Ovary (tissue), 9 donors: Measurements from ENCODE around the gene LRCH1. TPM values are rescaled to one million over a fixed set of nuclear protein-coding genes. Genes with fewer than 3 reads are reported as not detected.

Experiments used
- DNase-seq, 5 donors: peaks; one replicate each; pipeline ENCODE4 v3.0.0-alpha.2; 2019 to 2020
- H3K27ac ChIP-seq, 2 donors: fragments of 200-600 bp; one replicate each; pipeline versions ENCODE4 v1.5.1 to v1.8.0; 2019 to 2022
- H3K27me3 ChIP-seq: fragments of 200-600 bp; one replicate; pipeline ENCODE4 v1.8.0; 2022
- H3K36me3 ChIP-seq: fragments of 200-600 bp; sonication (generic); one replicate; pipeline ENCODE4 v1.5.1; 2019
- H3K4me1 ChIP-seq: one replicate; pipeline ENCODE4 v1.8.1; 2013; ENCODE audit warnings: mild to moderate bottlenecking, moderate library complexity; ENCODE audit not compliant: insufficient read depth
- H3K4me3 ChIP-seq: fragments of 200-600 bp; sonication (generic); one replicate; pipeline ENCODE4 v1.5.1; 2017
- H3K9me3 ChIP-seq, 2 donors: fragments of 200-600 bp in 1 of 2; sonication (generic) in 1 of 2; one replicate each; pipeline versions ENCODE4 v1.5.1 to v1.8.1; 2013 to 2019; ENCODE audit warnings: mild to moderate bottlenecking in 1 of 2, moderate library complexity in 1 of 2
- CTCF ChIP-seq, 3 donors: fragments of 450-650 bp in 2 of 3; fragments of 200-600 bp in 1 of 3; IDR thresholded peaks; one replicate each; pipeline versions ENCODE4 v1.5.1 to v1.8.0; 2016 to 2022; ENCODE audit warnings: antibody characterized with exemption in 3 of 3, mild to moderate bottlenecking in 1 of 3
- EP300 ChIP-seq: sonication (generic); formaldehyde crosslinking; IDR thresholded peaks from one replicate; pipeline ENCODE4 v1.6.1; 2017; ENCODE audit warnings: antibody characterized with exemption
- POLR2A ChIP-seq: fragments of 450-650 bp; IDR thresholded peaks from one replicate; pipeline ENCODE4 v1.6.1; 2017; ENCODE audit warnings: antibody characterized with exemption, mild to moderate bottlenecking, moderate library complexity
- WGBS, 3 donors: extraction: QIAGEN DNeasy Blood & Tissue Kit in 1 of 3; methylation state at CpG; one replicate each; pipeline versions ENCODE4 v1.1.5 to v1.1.7; 2013 to 2017; 5-methylcytosine and 5-hydroxymethylcytosine counted together
- intact Hi-C, 4 donors: fragments of 100-400 bp; cut with DNase I; formaldehyde crosslinking; loops; one replicate each; pipeline versions ENCODE4 v1.11.0 to v1.15.1; 2022 to 2023
- polyA plus RNA-seq, 2 donors: library from polyadenylated mRNA; stranded (reverse); fragments of 200-250 nt in 1 of 2; fragments of 350-450 nt in 1 of 2; fragmentation: Illumina TruSeq in 1 of 2; extraction: RNeasy Lipid Tissue Mini Kit (QIAGEN cat#74804) in 1 of 2; gene quantifications; one replicate each; pipeline ENCODE4 v1.2.3, GENCODE V29; 2013 to 2014
- total RNA-seq, 7 donors: library from RNA; depleted of rRNA in 2 of 7; stranded (reverse); fragments of >200 nt in 2 of 7; fragmentation: NEBNext Ultra II Directional in 3 of 7; extraction: Animal tissue kit (Norgen Biotek cat#: 25700) in 3 of 7; gene quantifications; one replicate each; pipeline versions ENCODE4 v1.1.0 to v1.2.4, GENCODE V29; 2016 to 2023
- donor health status: DM: no; HTN: no; CAD: no; lungs with moderate emphysema.
- donor health status: DM: no; HTN: no; CAD: no.
- donor health status: Bipolar disorder and iron deficiency.
- donor health status: DM: yes; HTN: yes; CAD: no.
- donor health status: DM: no; HTN: no; CAD: no.
- donor health status: DM: yes; HTN: yes; CAD: no.

LRCH1 gene
- total and polyA plus RNA-seq, 9 donors: 7.6 to 19.3 (median 15.8) TPM

GRCh38 chr13:46580362-46580839 lies 27.4 kb downstream of the LRCH1 start:
- intact Hi-C loops: no loop called here
- no peak overlapping the region for H3K27ac ChIP-seq
- no peaks in the 10 kb centered on the region for H3K27me3 ChIP-seq
- DNase-seq: no peak
- no peak overlapping the region for H3K4me3 ChIP-seq
- peaks cover 10% of the 10 kb centered on the region for H3K4me1 ChIP-seq
- WGBS, 3 donors: 87 to 90% (median 88%) methylated on average over 5 of the region's 5 CpGs
- no peak for TF ChIP-seq CTCF (IDR thresholded peaks at IDR 0.05)
- no peak for TF ChIP-seq EP300
- TF ChIP-seq POLR2A: no peak
- no peaks in the 10 kb centered on the region for H3K9me3 ChIP-seq
- no peaks in the 10 kb centered on the region for H3K36me3 ChIP-seq

GRCh38 chr13:46582190-46582589 lies 29.2 kb downstream of the LRCH1 start:
- H3K27ac ChIP-seq: no peak overlapping the region
- intact Hi-C loops: no loop called here
- DNase-seq: no peak
- H3K36me3 ChIP-seq: no peaks in the 10 kb centered on the region
- H3K9me3 ChIP-seq: no peaks in the 10 kb centered on the region
- TF ChIP-seq CTCF (IDR thresholded peaks at IDR 0.05) (no peak), POLR2A (no peak), EP300 (no peak)
- no peaks in the 10 kb centered on the region for H3K27me3 ChIP-seq
- WGBS, 3 donors: 74 to 89% (median 82%) methylated on average over 2 of the region's 2 CpGs
- H3K4me1 ChIP-seq: peaks cover 8% of the 10 kb centered on the region
- no peak overlapping the region for H3K4me3 ChIP-seq

- 56 to 67% (median 59%) methylated on average over 7 of the region's 7 CpGs for WGBS, 3 donors
- Histone ChIP-seq H3K4me1 (peaks cover 2% of the 10 kb centered on the region), H3K9me3 (no peaks in the 10 kb centered on the region), H3K27ac (no peak overlapping the region), H3K36me3 (no peaks in the 10 kb centered on the region), H3K4me3 (no peak overlapping the region), H3K27me3 (no peaks in the 10 kb centered on the region)
- intact Hi-C loops: no loop called here
- DNase-seq: no peak
- TF ChIP-seq EP300: no peak
Measured at GRCh38 chr13:46586751-46587514, 34.0 kb downstream of the LRCH1 start.

GRCh38 chr13:46587807-46588418 lies 34.9 kb downstream of the LRCH1 start:
- no peak for DNase-seq
- Histone ChIP-seq H3K4me3 (no peak overlapping the region), H3K4me1 (peaks cover 2% of the 10 kb centered on the region), H3K27ac (no peak overlapping the region), H3K9me3 (no peaks in the 10 kb centered on the region), H3K36me3 (no peaks in the 10 kb centered on the region), H3K27me3 (no peaks in the 10 kb centered on the region)
- TF ChIP-seq EP300 (no peak), CTCF (IDR thresholded peaks at IDR 0.05) (no peak), POLR2A (no peak)
- intact Hi-C loops: no loop called here
- 65 to 67% (median 65%) methylated on average over 4 of the region's 4 CpGs for WGBS, 3 donors

- no peak overlapping the region for H3K27ac ChIP-seq
- intact Hi-C loops: no loop called here
- H3K27me3 ChIP-seq: no peaks in the 10 kb centered on the region
- peaks cover 7% of the 10 kb centered on the region for H3K4me1 ChIP-seq
- no peak overlapping the region for H3K4me3 ChIP-seq
- H3K9me3 ChIP-seq: no peaks in the 10 kb centered on the region
- no peaks in the 10 kb centered on the region for H3K36me3 ChIP-seq
- TF ChIP-seq POLR2A: no peak
- TF ChIP-seq CTCF (IDR thresholded peaks at IDR 0.05): no peak
- TF ChIP-seq EP300: no peak
- no peak for DNase-seq
Measured at GRCh38 chr13:46592385-46592784, 39.4 kb downstream of the LRCH1 start.
